GM23338 (cell line): ENCODE data around the gene CTNND2. TPM values are rescaled to one million over a fixed set of nuclear protein-coding genes. Genes with fewer than 3 reads are reported as not detected.

Source experiments
- ATAC-seq: fragments of 200-7000 bp; cut with Tn5 transposase; 3 replicates; pipeline ENCODE4 v1.9.1; 2020
- DNase-seq: peaks from one replicate; pipeline ENCODE4 v3.0.0-alpha.2; 2015; ENCODE audit warnings: low spot score
- H2AFZ ChIP-seq: fragments of 200-600 bp; sonication (generic); 2 replicates; pipeline ENCODE4 v1.8.0; 2016; ENCODE audit warnings: antibody characterized with exemption, mild to moderate bottlenecking, moderate library complexity
- H3F3A ChIP-seq: fragments of 200-600 bp; sonication (generic); replicated peaks from 2 replicates; pipeline ENCODE4 v1.8.0; 2017; ENCODE audit warnings: antibody characterized with exemption, mixed run types, low read depth
- H3K27ac ChIP-seq: fragments of 200-600 bp; sonication (generic); 2 replicates; pipeline ENCODE4 v1.6.1; 2016; ENCODE audit warnings: low read depth
- H3K27me3 ChIP-seq: fragments of 200-600 bp; sonication (generic); 2 replicates; pipeline ENCODE4 v1.8.0; 2016; ENCODE audit warnings: mild to moderate bottlenecking, mixed run types, moderate library complexity; ENCODE audit not compliant: insufficient read depth
- H3K36me3 ChIP-seq: fragments of 200-600 bp; sonication (generic); 2 replicates; pipeline ENCODE4 v1.8.0; 2016; ENCODE audit warnings: mild to moderate bottlenecking; ENCODE audit not compliant: insufficient read depth
- H3K4me1 ChIP-seq: fragments of 200-600 bp; sonication (generic); 2 replicates; pipeline ENCODE4 v1.8.0; 2016; ENCODE audit warnings: mild to moderate bottlenecking, moderate library complexity; ENCODE audit not compliant: insufficient read depth
- H3K4me2 ChIP-seq: fragments of 200-600 bp; sonication (generic); 2 replicates; pipeline ENCODE4 v1.7.1; 2017; ENCODE audit warnings: mixed run types
- H3K4me3 ChIP-seq: fragments of 200-600 bp; sonication (generic); 2 replicates; pipeline ENCODE4 v1.6.1; 2016; ENCODE audit warnings: mixed run types
- H3K79me2 ChIP-seq: fragments of 200-600 bp; sonication (generic); replicated peaks from 2 replicates; pipeline ENCODE4 v1.8.0; 2017; ENCODE audit warnings: mild to moderate bottlenecking; ENCODE audit not compliant: insufficient read depth
- H3K9me2 ChIP-seq: fragments of 200-600 bp; sonication (generic); 2 replicates; pipeline ENCODE4 v1.8.0; 2017; ENCODE audit not compliant: insufficient read depth
- H4K20me1 ChIP-seq: fragments of 200-600 bp; sonication (generic); replicated peaks from 2 replicates; pipeline ENCODE4 v1.8.0; 2017; ENCODE audit warnings: mild to moderate bottlenecking; ENCODE audit not compliant: insufficient read depth
- H3K27ac Mint-ChIP-seq: 2 replicates; pipeline ENCODE4 v1.8.0; 2020; ENCODE audit warnings: inconsistent platforms, mild to moderate bottlenecking, moderate library complexity, mixed read lengths
- H3K27me3 Mint-ChIP-seq: 3 replicates; pipeline ENCODE4 v1.8.0; 2022; ENCODE audit warnings: low read depth, mild to moderate bottlenecking, moderate library complexity, mixed read lengths, inconsistent platforms; ENCODE audit not compliant: insufficient read depth, poor library complexity
- H3K36me3 Mint-ChIP-seq: 3 replicates; pipeline ENCODE4 v1.8.0; 2021; ENCODE audit warnings: low read depth, mild to moderate bottlenecking, inconsistent platforms, moderate library complexity, mixed read lengths
- H3K4me1 Mint-ChIP-seq: 3 replicates; pipeline ENCODE4 v1.8.0; 2020; ENCODE audit warnings: mild to moderate bottlenecking, inconsistent platforms, mixed read lengths
- H3K4me3 Mint-ChIP-seq: 3 replicates; pipeline ENCODE4 v1.8.0; 2021; ENCODE audit warnings: moderate library complexity, mild to moderate bottlenecking, inconsistent platforms, mixed read lengths
- H3K9me3 Mint-ChIP-seq: 3 replicates; pipeline ENCODE4 v1.8.0; 2020; ENCODE audit warnings: moderate library complexity, mild to moderate bottlenecking, inconsistent platforms, mixed read lengths
- CREB1 ChIP-seq: fragments of 250-450 bp; sonication (Bioruptor Pico); IDR thresholded peaks from 2 replicates; pipeline ENCODE4 v1.5.0; 2020; ENCODE audit warnings: low read depth, mild to moderate bottlenecking, moderate library complexity
- EZH2 ChIP-seq: fragments of 200-600 bp; sonication (generic); IDR thresholded peaks from one replicate; pipeline ENCODE4 v1.8.0; 2017; ENCODE audit warnings: antibody characterized with exemption, mild to moderate bottlenecking, low read depth; ENCODE audit not compliant: unreplicated experiment
- EZH2phosphoT487 ChIP-seq: fragments of 200-600 bp; sonication (generic); IDR thresholded peaks from one replicate; pipeline ENCODE4 v1.8.1; 2018; ENCODE audit warnings: antibody characterized with exemption; ENCODE audit not compliant: unreplicated experiment
- JUNB ChIP-seq: IDR thresholded peaks from one replicate; pipeline ENCODE4 v1.6.1; 2016; ENCODE audit warnings: antibody characterized with exemption; ENCODE audit not compliant: unreplicated experiment
- NANOG ChIP-seq: IDR thresholded peaks from 2 replicates; pipeline ENCODE4 v1.6.1; 2016; ENCODE audit warnings: antibody characterized with exemption, borderline replicate concordance
- POLR2AphosphoS5 ChIP-seq: IDR thresholded peaks from 2 replicates; pipeline ENCODE4 v1.6.1; 2016; ENCODE audit warnings: antibody characterized with exemption, low read depth
- STAT1 ChIP-seq: IDR thresholded peaks from one replicate; pipeline ENCODE4 v1.6.1; 2016; ENCODE audit warnings: antibody characterized with exemption; ENCODE audit not compliant: unreplicated experiment
- ZNF114 ChIP-seq: fragments of 250-450 bp; sonication (Bioruptor Pico); IDR thresholded peaks from 2 replicates; pipeline ENCODE4 v1.5.0; 2020; ENCODE audit warnings: mild to moderate bottlenecking, moderate library complexity
- ZNF331 ChIP-seq: fragments of 250-450 bp; sonication (Bioruptor Pico); IDR thresholded peaks from 2 replicates; pipeline ENCODE4 v1.5.0; 2020; ENCODE audit warnings: low read depth, mild to moderate bottlenecking, moderate library complexity
- polyA plus RNA-seq: library from polyadenylated mRNA; unstranded; fragments of >200 nt; fragmentation: Nextera tagmentation; extraction: Ambion mirVana; gene quantifications from 2 replicates; pipeline ENCODE4 v1.2.1, GENCODE V29; 2016
- total RNA-seq: library from RNA; depleted of rRNA; stranded (reverse); fragments of >200 nt; shearing (Covaris generic); gene quantifications from 2 replicates; pipeline ENCODE4 v1.2.3, GENCODE V29; 2014
- TF ChIP-seq, protein P1 (sequence below): IDR thresholded peaks from one replicate; pipeline ENCODE4 v1.6.1; 2018; ENCODE audit warnings: antibody characterized with exemption; ENCODE audit not compliant: unreplicated experiment
- TF ChIP-seq, protein P2 (sequence below), 2 experiments: fragments of 200-600 bp in 1 of 2; sonication (generic) in 1 of 2; conservative IDR thresholded peaks; 2 replicates each; pipeline versions ENCODE4 v1.5.1 to v1.6.1; 2016 to 2017; ENCODE audit warnings: antibody characterized with exemption in 2 of 2, low read depth in 2 of 2, mild to moderate bottlenecking in 2 of 2, moderate library complexity in 1 of 2
- TF ChIP-seq, protein P3 (sequence below): IDR thresholded peaks from 2 replicates; pipeline ENCODE4 v1.6.1; 2016; ENCODE audit warnings: antibody characterized with exemption

The CTNND2 gene
- total and polyA plus RNA-seq, 2 experiments from 2014 or later = 5.1 to 7.0 TPM

DNA sequence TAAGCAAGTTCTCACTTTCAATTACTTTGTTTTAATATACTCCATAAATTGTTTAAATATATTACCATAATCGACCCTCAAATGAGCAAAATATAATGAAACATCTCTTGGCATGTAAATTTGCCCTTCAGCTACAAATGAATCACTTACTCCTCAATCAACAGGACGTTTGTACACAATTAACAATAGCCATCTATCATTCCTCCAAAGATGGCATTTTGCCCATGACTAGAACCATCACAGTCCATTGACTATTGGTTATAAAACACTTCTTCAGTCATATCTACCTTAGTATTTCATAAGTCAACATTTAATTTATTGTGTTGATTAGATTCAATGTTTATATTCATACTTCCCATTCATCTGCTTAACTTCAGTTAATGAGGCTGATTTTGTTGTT, 127.2 kb downstream of the CTNND2 start (continued):
- TF ChIP-seq, protein P1, sequence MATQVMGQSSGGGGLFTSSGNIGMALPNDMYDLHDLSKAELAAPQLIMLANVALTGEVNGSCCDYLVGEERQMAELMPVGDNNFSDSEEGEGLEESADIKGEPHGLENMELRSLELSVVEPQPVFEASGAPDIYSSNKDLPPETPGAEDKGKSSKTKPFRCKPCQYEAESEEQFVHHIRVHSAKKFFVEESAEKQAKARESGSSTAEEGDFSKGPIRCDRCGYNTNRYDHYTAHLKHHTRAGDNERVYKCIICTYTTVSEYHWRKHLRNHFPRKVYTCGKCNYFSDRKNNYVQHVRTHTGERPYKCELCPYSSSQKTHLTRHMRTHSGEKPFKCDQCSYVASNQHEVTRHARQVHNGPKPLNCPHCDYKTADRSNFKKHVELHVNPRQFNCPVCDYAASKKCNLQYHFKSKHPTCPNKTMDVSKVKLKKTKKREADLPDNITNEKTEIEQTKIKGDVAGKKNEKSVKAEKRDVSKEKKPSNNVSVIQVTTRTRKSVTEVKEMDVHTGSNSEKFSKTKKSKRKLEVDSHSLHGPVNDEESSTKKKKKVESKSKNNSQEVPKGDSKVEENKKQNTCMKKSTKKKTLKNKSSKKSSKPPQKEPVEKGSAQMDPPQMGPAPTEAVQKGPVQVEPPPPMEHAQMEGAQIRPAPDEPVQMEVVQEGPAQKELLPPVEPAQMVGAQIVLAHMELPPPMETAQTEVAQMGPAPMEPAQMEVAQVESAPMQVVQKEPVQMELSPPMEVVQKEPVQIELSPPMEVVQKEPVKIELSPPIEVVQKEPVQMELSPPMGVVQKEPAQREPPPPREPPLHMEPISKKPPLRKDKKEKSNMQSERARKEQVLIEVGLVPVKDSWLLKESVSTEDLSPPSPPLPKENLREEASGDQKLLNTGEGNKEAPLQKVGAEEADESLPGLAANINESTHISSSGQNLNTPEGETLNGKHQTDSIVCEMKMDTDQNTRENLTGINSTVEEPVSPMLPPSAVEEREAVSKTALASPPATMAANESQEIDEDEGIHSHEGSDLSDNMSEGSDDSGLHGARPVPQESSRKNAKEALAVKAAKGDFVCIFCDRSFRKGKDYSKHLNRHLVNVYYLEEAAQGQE = no peak
- TF ChIP-seq JUNB (no peak), ZNF114 (CRISPR knock-in tag) (no peak), POLR2AphosphoS5 (no peak)

DNA sequence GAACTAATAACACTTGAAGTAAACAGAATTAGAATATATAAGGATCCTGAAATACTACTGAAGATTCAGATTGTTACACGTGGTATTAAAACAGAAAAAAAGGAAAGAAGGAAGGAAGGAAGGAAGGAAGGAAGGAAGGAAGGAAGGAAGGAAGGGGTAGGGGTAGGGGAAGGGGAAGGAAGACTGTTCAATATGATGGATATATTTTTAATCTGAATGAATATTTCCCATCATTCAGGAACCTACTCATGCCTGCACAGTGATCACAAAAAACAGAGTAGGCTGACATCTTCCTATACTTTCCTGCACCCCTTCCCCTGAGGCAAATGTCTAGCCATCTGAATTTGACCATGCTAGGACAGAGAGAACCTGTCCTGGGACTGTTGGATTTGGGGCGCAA, 133.9 kb downstream of the CTNND2 start:
- no peak overlapping the region for H3K27ac ChIP-seq
- H3K36me3 ChIP-seq = no peaks in the 10 kb centered on the region
- no peaks in the 10 kb centered on the region for H3K27me3 Mint-ChIP-seq
- no peaks in the 10 kb centered on the region for H3K4me1 ChIP-seq
- H2AFZ ChIP-seq = no peak overlapping the region
- ATAC-seq = no peak
- H3K4me3 Mint-ChIP-seq = no peak overlapping the region
- peaks cover 5% of the 10 kb centered on the region; the same call in 1 of the 3 replicates for H3K9me3 Mint-ChIP-seq
- H3K4me3 ChIP-seq = no peak overlapping the region
- 0 out of 3 replicates have a peak, but pooled peaks cover 5% of the 10 kb centered on the region for H3K36me3 Mint-ChIP-seq
- DNase-seq = no peak
- no peaks in the 10 kb centered on the region for H4K20me1 ChIP-seq
- no peak overlapping the region for H3K27ac Mint-ChIP-seq
- H3F3A ChIP-seq = no peaks in the 10 kb centered on the region
- H3K4me1 Mint-ChIP-seq = no peaks in the 10 kb centered on the region
- H3K79me2 ChIP-seq = no peaks in the 10 kb centered on the region
- H3K27me3 ChIP-seq = no peaks in the 10 kb centered on the region
- no peaks in the 10 kb centered on the region for H3K9me2 ChIP-seq
- no peak overlapping the region for H3K4me2 ChIP-seq
- TF ChIP-seq JUNB (no peak), ZNF114 (CRISPR knock-in tag) (no peak), ZNF331 (CRISPR knock-in tag) (no peak), EZH2 (no peak), NANOG (no peak), STAT1 (no peak), POLR2AphosphoS5 (no peak), CREB1 (CRISPR knock-in tag) (no peak), EZH2phosphoT487 (no peak)
- TF ChIP-seq, protein P2, sequence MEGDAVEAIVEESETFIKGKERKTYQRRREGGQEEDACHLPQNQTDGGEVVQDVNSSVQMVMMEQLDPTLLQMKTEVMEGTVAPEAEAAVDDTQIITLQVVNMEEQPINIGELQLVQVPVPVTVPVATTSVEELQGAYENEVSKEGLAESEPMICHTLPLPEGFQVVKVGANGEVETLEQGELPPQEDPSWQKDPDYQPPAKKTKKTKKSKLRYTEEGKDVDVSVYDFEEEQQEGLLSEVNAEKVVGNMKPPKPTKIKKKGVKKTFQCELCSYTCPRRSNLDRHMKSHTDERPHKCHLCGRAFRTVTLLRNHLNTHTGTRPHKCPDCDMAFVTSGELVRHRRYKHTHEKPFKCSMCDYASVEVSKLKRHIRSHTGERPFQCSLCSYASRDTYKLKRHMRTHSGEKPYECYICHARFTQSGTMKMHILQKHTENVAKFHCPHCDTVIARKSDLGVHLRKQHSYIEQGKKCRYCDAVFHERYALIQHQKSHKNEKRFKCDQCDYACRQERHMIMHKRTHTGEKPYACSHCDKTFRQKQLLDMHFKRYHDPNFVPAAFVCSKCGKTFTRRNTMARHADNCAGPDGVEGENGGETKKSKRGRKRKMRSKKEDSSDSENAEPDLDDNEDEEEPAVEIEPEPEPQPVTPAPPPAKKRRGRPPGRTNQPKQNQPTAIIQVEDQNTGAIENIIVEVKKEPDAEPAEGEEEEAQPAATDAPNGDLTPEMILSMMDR (conservative IDR thresholded peaks at IDR 0.05; ENCODE audit: low read depth in 2 of 2) = no peak
- TF ChIP-seq, protein P3, sequence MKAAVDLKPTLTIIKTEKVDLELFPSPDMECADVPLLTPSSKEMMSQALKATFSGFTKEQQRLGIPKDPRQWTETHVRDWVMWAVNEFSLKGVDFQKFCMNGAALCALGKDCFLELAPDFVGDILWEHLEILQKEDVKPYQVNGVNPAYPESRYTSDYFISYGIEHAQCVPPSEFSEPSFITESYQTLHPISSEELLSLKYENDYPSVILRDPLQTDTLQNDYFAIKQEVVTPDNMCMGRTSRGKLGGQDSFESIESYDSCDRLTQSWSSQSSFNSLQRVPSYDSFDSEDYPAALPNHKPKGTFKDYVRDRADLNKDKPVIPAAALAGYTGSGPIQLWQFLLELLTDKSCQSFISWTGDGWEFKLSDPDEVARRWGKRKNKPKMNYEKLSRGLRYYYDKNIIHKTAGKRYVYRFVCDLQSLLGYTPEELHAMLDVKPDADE = no peak
- TF ChIP-seq, protein P1 = no peak
